Effector CD4-positive, alpha-beta T cell (primary cell): ENCODE measurements around the gene AGER.
A peak's percentile ranks its signal among the peaks of the same experiment; 100 is the strongest.

ENCODE experiments used
- DNase-seq: peaks from one replicate; pipeline ENCODE4 v3.0.0-alpha.2; 2020

The AGER gene

DNA sequence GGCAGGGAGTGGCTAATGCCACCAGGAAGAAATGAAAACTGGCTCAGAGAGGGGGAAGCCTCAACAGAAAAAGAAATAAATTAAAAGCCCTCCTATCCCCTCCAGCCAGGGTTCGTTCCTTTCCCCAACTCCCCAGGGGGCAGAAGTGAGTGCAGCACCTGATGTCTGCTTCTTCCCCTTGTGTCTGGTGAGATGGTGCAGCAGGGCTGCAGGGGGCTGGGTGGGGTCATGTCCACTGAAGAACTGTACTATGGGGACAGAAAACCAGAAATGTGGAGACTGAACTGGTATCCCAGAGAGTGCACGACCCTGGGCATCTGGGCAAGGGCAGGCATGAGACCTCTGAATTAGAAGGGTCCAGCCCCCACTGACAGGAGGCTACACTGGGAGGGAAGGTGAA, 15.7 kb downstream of the AGER start:
- no peak for DNase-seq

DNA sequence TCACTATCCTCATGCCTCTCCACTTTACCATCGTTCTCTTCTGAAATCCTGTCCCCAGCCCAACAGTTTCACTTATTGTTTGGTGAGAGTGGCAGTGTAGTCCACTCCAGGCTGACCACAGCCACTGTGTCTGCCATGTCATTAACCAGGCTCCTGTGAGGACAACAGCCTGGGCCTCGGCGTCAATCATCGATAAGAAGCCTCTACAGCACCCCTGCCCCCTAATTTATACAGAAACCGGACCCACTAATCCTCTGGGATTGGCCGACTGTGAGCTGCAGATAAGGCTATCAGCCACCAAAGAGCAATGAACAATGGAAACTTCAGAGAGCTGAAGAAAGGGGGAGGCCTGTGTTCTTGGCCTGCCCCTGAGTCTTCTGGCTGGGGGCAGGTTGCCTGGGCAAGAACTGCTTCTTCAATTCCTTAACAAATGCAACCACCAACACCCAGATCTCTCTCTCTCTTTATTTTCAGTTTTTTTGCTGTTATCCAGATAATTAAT, 16.2 kb downstream of the AGER start:
- no peak for DNase-seq

DNA sequence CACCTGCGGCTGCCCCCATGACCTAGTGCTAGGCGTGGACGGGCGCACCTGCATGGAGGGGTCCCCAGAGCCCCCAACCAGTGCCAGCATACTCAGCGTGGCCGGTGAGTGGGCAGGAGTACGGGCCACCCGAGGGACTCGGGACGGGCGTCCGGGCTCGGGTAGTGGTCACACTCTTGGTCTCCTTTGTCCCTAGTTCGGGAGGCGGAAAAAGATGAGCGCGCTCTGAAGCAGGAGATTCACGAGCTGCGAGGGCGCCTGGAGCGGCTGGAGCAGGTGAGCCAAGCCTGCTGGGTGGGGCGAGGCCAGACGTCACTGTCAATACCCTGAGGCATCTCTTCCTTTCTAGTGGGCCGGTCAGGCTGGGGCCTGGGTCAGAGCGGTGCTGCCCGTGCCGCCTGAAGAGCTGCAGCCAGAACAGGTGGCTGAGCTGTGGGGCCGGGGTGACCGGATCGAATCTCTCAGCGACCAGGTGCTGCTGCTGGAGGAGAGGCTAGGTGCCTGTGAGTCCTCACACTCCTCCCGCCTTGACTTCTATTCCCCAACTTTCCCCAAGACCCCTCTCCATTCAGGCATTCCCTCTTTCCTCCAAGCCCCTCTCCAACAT, 16.8 kb downstream of the AGER start:
- no peak for DNase-seq

DNA sequence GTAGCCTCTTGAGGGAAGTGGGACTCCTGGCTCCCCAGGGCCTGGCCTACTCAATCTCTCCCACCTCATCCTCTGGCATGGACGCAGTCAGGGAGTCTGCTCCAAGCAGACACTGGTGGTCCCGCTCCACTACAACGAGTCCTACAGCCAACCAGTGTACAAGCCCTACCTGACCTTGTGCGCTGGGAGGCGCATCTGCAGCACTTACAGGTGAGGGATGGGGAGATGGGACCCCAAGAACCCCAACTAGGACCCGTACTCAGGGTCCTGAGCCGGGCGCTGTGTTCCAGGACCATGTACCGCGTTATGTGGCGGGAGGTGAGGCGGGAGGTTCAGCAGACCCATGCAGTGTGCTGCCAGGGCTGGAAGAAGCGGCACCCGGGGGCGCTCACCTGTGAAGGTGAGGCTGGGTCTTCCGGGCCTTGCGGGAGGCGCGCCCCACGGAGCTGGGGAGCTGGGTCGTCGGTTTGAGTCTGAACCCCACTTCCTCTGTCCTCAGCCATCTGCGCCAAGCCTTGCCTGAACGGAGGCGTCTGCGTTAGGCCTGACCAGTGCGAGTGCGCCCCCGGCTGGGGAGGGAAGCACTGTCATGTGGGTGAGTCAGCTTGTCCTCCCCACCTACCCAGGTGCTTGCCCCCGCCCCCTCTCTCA, 17.5 kb downstream of the AGER start:
- DNase-seq = no peak

DNA sequence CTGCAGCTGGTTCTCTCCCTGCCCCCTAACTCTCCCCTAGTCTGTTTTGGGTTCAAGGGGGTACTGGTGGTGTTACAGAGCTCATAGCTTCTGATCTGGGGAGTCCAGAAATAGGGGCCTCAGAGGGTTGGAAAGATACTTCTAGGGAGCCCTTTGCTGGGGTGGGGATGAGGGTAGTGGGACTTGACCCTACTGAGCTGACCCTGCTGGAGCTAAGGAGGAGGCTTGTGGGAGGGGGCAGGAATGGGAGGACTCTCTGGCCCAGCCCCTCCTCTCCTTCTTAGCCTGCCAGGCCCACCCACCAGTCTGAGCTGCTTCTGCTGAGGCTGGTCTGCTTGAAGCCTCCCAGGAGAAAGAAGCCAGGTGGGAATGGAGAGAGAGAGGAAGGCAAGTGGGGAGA, 19.8 kb downstream of the AGER start, which contains the start of gene EGFL8:
Gene EGFL8, plus strand, starts transcription at position 301 of the 400 bp plus-strand sequence. CDS start 1,571 bp downstream, outside the sequence.
- no peak for DNase-seq

DNA sequence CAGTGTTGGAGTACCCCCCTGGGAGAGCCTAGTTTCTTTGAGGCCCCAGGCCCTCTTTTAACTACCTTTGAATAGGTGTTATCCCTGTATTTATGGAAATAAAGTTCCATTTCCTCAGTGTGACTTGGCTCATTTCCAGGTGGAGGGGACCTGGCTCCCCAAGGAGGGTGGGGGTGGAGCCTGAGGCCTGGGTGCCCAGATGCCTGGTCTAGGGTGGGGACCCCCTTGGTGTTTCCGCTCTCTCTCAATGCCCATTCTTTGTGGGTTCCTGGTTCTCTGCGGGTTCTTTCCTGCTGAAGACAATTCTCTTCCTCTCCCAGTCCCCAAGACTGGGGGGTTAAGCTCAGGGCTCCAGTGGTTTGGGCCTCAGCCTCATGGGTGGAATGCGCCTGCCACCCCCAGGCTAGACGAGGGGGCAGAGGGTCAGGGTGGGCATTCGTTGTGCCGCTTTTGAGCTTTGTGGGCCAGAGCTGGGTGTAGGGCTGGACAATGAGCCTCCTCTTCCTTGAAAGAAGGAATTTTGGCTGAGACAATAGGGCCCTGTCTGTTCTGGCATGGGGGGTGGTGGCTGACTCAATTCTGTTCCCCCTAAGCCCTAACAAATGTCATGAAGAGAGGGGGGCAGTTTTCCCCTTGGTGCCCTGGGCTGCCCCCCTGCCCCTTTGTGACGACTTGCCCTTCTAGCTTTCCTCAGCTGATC, 20.3 kb downstream of the AGER start:
- DNase-seq = no peak

DNA sequence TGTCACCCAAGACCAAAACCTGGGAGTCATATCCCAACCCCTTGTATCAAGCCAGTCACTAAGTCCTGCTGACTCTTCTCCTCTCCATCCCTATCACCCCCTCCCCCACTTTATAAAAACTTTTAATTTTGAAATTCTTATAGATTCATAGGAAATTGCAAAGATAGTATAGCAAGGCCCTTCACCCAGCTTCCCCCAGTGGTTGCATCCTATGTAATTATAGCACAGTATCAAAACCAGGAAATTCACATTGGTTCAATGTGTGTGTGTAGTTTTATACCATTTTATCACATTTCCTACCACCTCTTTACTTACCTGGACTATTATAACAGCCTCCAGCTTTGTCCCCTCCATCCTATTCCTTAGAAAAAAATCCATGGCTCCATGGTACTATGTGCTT, 26.0 kb downstream of the AGER start:
- DNase-seq = no peak

DNA sequence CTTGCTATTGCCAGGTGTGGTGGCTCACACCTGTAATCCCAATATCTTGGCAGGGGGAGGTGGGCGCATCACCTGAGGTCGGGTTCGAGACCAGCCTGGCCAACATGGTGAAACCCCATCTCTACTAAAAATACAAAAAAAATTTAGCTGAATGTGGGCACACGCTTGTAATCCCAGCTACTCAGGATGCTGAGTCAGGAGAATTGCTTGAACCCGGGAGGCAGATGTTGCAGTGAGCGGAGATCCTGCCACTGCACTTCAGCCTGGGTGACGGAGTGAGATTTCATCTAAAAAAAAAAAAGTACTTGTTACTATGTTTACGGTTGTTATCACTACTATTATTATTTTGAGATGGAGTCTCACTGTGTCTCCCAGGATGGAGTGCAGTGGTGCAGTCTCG, 27.2 kb downstream of the AGER start:
- DNase-seq = no peak

DNA sequence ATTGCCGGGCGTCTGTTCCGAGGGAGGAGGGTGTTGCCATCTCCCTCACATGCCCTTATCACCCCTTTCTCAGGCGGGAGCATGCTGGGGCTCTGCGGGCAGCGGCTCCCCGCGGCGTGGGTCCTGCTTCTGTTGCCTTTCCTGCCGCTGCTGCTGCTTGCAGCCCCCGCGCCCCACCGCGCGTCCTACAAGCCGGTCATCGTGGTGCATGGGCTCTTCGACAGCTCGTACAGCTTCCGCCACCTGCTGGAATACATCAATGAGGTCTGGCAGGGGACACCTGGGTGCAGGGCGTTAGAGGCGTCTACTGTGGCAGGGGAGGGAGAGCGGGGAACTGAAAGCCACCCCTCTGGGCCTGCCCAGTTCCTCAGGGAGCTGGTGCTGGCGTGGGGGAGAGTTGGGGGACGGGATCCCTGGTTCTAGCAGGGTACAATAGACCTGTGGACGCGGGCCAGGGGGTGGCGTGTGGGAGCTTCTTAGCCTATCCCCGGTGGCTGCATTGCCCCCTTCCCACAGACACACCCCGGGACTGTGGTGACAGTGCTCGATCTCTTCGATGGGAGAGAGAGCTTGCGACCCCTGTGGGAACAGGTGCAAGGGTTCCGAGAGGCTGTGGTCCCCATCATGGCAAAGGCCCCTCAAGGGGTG, 29.4 kb downstream of the AGER start:
- DNase-seq = peak; percentile 52

DNA sequence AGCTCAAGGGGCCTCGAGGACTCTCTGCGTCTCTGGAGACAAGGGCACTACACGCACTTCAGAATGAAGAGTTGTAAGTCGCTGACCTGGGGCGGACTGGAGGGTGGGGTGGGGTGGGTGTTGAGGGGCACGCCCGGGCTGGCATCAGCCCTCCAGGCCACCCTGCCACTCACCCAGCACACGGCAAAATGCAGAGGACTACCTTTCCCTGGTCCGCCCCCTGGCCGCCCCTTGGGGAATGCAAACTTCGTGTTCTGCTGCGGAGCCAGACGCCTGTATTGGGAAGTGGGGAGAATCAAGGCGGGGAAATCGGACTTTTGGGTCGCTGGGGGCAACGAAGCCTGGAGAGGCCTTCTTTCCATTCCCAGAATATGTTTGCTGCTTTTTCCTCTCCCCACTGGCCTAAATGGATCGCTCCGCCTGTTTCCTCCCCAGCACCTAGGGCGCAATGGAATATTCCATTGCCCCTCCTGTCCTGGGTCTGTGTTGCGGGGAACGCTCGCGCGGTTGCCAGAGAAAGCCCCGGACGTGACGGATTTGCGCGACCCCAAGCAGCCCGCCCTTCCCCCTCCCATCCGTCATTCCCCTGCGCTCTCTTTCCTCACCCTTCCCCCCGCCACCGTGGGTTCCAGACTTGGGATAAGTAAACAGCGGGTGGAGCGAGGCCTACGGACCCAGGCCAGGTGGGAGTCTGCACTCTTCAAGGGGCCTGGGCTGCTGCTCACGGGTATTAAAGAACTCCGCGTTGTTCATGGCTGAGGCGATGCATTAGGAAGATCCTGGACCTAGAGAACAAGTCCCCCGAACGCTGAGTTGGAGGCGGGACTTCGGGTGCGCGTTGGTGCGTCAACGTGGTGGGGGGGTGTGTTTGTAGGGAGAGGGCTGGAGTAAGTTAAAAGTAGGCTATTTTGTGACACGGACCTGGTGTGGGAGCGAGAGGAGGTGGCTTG, 30.2 kb downstream of the AGER start, which contains the start of gene PPT2:
Gene PPT2, plus strand, starts transcription at position 578 of the 950 bp plus-strand sequence. CDS start 454 bp downstream, outside the sequence.
- peak; percentile 51 for DNase-seq

DNA sequence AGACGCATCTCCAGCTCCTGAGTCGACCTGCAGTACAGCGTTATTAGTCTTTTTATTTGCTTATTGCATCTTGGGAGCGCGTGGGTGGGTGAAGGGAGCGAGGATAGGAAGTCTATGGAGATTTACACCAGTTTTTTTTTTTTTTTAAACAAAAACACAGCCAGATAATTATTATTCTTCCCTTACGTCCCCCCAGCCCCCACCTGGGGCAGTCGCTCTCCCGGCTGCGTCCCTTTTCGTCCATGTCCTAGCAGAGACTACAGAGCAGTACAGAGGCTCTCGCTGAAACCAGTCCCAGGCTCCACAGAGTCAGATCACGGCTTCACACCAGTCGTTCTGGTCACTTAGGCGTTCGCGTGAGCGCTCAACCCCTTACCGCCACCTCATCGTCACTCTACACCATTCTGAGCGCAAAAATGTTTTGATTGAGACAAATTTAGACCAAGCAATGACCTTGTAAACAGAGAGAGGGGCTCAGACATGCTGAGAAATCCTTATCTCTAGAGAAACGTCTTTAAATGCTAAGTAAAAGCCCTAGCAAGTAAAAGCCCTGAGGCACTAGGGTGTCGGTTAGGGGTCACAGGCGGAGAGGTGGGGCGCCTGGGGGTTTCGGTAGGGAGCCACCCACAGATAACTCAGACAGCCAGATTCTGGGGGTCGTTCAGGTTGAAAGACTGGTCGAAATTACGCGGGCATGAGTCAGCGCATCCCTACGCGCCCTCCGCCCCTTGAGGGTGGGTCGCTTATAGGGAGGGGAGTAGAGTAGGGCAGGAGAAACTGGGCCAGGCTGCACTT, 31.1 kb downstream of the AGER start:
- DNase-seq = no peak

DNA sequence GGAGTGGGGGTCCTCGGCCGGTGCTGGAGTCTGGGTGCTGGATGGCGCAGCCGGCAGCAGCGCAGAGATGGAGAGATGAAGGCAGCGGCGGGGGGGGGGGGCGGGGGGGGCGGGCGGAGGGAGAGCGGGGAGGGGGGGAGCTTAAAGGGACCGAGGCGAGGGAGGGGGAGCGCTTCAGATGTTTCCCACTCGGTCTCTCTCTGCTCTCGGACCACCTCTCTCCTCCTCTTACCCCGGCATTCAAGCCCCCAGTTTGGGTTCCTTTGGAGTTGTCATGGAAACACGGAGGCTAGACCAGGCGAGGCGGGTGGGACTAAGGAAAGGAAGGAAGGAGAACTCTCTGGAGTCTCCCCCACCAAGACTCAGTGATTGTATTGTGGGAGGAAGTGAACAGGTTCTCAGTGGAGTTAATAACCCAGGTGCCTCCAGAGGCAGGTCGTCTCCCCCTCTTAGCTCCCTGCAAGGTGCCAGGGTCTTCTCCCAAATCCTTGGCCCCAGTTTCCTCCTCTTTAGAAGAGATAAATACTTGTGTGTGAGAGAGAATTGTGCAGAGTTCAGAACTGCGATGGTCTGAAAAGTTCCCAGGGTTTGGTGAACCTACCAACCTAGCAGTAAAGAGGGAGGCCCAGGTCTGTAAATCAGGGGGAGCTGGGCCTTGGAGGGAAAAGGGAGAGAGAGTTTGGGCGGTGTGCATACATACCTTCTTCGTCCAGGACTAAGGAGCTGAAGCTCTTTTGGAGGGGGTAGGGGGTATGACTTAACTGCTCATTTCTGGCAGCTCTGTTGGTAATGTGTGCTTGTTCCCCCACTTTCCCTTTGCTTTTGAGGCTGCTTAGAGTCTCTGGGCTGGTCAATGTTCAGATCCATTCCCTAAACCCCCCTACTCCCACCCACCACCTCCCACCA, 31.9 kb downstream of the AGER start, which contains the start of gene PRRT1:
Gene PRRT1, minus strand, starts transcription at position 77 of the 906 bp plus-strand sequence. CDS start 112 bp downstream, outside the sequence.
- DNase-seq = no peak

DNA sequence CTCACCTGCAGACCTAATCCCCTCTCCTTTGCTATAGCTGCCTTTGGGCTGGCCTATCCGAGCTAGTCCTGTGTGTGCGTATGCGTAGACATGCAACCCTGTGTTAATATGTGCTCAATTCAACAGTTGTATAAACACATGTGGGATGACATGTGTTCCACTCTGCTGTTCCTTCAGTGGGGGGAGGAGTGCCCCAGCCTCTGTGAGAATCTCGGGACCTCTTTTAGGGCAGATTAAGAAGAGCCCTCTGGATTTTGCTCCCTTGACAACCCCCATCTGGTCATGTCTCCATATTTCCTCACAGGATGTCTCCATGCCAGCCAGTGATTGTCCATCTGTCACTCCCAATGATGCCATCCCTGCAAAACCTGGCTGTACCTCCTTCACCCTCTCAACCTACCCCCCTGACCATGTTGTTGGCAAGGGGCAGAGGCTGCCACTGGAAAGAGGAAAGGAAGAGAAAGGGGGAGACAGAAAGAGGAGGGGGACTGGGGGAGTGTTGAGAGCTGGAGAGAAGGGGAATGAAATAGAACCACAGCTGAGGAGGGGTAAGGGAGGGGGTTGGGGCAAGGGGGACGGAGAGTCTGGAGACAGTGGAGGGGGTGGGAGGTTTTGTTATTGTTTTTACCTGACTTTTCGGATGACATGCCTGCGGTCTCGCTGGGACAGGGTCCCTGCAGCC, 32.7 kb downstream of the AGER start:
- DNase-seq = no peak

DNA sequence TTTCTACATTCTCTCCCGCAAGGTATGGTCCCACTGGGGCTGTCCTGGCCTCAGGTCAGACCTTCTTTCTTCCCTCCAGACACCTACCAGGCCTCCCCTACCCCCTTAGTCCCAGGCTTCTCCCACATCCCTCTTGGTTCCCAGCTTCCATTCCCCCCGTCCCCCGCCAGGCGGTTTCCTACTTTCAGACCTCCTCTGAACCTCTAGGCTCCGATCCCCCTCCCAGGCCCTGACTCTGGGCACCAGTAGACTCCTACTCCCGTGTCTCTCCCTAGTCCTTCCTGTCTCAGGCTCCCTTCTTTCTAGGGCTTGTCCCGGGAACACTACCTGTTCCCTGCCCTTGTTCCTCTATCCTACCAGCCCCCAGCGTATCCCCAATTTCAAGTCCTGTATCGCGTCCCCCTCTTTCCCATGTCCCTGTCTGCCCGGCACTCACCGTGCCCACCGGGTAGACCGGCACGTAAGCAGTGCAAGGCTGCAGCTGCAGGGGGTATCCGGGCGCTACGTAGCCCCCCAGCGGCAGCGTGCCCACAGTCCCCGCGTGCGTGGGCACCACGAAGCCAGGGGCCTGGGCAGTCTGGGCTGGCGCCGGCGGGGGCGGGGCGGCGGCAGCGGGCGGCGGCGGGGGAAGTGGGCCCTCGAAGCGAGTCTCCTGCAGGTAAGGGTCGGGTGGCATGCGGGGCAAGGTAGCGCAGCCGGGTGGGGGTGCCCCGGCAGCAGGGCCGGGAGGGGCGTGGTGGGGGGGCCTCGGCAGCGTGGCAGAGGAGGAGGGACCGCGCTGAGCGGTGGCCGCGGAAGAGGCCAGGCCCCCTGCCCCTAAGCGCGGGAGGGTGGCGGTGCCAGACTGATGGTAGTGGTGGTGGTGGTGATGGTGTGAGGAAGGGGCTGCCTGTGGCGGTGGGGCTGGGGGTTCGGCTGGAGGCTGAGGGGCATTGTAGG, 33.9 kb downstream of the AGER start:
- no peak for DNase-seq

DNA sequence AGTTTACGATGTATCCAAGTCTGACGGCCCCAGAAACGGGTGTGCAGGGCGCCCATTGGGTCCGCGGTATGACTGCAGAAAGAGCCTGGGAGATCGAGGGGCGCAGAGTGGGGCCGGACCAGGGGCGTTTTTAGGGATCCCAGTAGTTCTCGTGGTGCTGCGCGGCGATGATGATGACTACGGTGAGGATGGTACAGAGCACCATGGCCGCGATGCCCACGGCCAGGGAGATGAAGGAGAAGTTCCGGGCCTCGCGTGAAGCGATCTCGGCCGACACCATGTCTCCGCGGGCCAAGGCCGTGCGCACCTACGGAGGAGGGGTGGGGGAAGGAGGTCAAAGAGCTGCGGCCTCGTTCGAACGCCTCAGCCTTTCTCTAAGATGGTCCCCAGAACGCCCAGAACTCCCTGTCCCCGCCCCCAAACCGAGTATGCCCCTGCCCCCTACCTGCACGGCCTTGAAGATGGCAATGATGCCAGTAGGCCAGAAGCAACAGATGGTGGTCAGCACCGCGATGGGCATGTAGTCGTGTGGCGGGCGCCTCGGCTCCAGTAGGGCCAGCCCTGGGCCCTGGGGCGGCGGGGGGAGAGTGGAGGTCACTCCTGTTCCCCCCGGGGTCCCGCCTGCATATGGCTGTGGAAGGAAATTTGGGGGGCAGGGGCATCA, 34.8 kb downstream of the AGER start:
- DNase-seq = no peak

DNA sequence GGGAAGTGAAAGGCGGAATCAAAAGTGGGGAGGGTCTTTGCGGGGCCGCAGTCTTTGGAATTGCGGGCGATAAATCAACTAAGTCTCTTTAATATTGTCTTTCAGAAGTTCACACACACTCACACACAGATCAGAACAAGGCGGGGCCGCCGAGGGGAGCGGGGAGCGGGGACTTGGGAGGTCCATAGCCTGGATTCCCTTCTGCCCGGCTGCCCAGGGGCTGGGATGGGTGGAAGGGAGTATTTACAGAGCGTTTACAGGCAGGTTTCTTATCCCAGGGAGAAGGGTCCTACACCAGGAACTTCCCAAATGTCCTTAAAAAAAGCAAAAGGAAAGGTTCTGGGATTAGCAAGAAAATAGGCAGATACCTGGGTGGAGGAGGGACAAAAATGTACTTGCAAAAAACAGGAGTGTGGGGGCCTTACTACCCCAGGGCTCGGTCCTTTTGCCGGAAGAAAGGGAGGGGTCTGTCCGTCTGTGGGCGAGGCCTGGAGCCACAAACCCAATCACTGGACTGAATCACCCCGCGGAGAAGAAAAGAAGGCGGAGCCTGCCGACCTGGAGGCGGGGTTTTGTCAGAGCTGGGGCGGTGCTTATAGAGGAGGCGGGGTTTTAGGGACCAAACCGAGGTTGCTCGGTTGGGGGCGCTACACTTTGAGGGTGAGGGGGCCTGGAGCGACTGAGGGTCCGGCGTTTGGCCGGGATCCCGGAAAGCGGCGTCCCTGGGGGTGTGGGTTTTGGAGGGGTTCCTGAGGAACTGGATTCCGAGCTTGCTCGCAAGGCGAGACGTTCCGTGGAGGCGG, 35.6 kb downstream of the AGER start:
- peak; percentile 54 for DNase-seq
